GM12873 (cell line): ENCODE measurements around the gene RPGRIP1.

Experiments
- CTCF ChIP-seq: IDR thresholded peaks from 2 replicates; pipeline ENCODE4 v1.5.1; 2012; ENCODE audit warnings: low read depth, mild to moderate bottlenecking, moderate library complexity, low read length, control low read depth; ENCODE audit not compliant: insufficient read depth; ENCODE audit errors: missing control alignments

The RPGRIP1 gene

GRCh38 chr14:21240417-21240816 lies 39.5 kb upstream of the RPGRIP1 start:
- no peak for TF ChIP-seq CTCF

DNA sequence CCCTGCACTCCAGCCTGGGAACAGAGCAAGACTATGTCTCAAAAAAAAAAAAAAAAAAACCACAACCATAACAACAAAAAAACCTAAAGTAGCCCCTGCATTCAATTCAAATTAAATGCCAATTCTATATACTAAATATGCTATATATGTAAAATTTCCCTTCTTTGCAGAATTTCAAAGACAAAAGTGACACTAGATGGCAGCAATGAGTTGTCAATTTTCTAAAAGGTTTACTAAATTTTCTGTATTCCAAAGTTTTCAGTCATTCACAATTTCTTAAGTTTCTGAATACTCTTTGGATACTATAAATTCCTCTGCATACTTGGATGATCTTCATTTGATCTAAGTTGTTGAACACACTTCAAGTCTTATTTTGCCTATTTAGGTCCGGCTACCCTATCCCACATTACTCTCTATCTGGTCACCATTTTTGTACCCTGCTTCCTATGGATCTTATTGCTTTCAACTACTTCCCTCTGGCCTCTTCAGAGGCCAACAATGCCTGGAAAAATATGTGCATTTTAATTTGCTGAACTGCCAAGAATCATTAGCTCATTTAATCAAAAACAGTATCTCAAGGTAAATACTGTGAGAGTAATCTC lies 38.6 kb upstream of the RPGRIP1 start:
- TF ChIP-seq CTCF, result peak; percentile 30

- no peak for TF ChIP-seq CTCF
Observed at GRCh38 chr14:21244544-21244943, 35.3 kb upstream of the RPGRIP1 start.

GRCh38 chr14:21245813-21246212 lies 34.1 kb upstream of the RPGRIP1 start:
- no peak for TF ChIP-seq CTCF

GRCh38 chr14:21248338-21248737 lies 31.5 kb upstream of the RPGRIP1 start:
- TF ChIP-seq CTCF, result no peak

DNA sequence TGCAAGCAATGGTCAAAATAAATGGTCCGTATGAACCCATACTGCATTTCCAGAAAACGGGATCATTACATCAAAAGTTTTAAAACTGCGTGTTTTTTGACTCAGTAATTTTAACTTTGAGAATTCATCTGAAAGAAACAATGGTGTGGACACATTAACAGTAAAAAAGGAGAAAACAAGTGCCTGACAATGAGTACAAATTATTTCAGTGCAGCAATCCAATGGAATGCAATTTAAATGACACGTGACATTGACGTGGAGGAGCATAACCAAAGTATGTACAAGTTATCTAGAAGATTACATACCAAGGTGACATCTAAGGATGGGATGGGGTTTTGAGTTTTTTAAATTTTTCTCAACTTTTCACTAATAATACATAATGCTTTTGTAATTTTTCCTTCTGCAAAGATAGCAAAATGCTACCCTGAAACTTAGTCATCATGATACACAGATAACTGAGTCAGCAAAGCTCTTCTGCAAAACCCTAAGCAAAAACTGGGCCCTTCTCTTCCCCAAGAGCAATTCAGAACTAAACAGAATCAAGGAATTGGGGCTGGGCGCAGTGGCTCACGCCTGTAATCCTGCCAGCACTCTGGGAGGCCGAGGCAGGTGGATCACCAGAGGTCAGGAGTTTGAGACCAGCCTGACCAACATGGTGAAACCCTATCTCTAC lies 31.0 kb upstream of the RPGRIP1 start:
- no peak for TF ChIP-seq CTCF

DNA sequence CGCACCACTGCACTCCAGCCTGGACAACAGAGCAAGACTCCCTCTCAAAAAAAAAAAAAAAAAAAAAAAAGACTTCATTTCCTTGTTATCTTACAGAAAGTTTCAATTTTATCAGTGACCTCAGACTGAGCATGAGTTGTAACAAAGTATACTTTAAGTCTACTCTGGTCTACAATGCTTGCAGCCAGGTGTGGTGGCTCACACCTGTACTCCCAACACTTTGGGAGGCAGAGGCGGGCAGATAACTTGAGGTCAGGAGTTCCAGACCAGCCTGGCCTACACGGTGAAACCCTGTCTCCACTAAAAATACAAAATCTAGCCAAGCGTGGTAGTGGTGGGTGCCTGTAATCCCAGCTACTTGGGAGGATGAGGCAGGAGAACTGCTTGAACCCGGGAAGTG lies 28.7 kb upstream of the RPGRIP1 start:
- TF ChIP-seq CTCF, result no peak

DNA sequence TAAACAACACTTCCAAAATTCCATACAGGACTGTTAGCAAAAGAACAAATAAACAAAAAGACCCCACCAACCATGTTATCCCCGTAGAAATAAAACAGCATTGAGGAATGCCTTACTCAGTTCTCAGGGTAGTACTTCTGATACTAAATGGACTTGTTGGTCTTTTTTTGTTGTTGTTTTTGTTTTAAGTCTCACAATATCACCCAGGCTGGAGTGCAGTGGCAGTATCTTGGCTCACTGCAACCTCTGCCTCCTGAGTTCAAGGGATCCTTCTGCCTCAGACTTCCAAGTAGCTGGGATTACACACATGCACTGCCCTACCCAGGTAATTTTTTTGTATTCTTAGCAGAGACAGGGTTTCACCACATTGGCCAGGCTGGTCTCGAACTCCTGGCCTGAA lies 27.7 kb upstream of the RPGRIP1 start:
- no peak for TF ChIP-seq CTCF
